HG02623 (cell line): ENCODE results near the gene COX11.

Experiments used
- ATAC-seq: cut with Tn5 transposase; IDR thresholded peaks from one replicate; pipeline ENCODE4 v1.9.1; 2021; ENCODE audit warnings: moderate library complexity; ENCODE audit not compliant: unreplicated experiment

COX11 gene

DNA sequence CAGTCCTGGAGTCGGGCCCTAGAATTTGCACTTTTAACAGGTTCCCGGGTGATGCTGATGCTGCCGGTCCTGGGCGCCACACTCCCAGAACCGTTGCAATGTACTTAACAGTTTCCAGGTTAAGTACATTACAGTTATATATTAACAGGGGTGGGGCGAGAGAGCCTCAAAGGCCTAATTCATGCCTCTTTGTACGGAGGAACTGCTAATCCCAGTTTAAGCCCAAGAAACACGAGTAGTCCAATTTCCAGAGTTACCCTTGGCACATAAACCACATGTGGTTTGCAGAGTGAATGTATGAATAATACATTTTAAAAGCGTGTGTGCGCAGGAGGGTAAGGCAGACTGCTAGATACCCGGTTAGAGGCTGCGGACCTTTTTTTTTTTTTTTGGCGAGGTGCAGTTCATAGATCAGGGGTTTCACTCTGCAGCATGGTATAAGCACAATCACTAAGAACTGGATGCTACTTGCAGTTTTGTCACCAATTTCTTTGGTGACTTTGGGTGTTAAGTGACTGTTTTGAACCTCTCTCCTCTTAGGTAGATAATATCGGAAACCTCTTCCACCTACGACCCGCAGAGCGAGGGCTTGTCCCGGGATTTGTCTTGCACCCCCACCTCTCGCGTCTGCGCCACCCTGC is 713 bp downstream of the COX11 start:
- ATAC-seq, result peak; percentile 9

DNA sequence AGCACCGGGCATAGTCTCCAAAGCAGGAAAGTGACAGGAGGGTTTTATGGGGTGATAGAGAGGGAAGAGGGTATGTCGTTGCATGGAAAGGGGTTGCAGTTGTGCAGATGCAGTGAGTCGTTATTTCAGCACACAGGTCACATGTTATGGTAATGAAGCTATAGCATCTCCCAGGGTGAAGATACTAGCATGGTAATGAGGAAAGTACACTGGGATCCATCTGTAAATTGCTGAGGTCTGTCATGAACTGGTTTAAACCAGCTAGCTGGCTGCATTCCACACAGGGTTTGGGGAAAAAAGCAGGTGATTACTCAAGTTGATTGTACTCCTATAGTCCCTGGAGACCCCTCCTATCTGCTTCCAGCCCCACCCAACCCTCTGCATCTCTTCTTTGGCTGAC is 11.7 kb downstream of the COX11 start:
- ATAC-seq, result no peak

DNA sequence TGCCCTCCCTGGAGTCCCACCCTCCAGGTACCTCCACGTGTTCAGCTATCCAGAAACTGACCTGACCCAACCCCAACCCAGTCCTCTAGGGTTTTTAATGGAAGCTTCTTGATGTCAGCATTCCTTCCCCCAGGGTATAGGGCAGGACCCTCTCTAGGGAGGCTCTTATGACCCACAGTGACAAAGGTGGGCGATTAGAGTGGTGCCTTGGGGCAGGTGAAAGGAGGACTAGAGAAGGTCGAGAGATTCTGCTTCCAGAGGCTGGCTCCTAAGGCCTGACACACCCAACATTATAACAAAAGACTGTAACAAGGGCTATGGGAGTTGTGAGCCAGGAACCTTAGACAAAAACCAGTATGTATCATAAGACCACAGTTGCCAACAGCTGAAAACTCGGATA is 17.2 kb downstream of the COX11 start:
- no peak for ATAC-seq

DNA sequence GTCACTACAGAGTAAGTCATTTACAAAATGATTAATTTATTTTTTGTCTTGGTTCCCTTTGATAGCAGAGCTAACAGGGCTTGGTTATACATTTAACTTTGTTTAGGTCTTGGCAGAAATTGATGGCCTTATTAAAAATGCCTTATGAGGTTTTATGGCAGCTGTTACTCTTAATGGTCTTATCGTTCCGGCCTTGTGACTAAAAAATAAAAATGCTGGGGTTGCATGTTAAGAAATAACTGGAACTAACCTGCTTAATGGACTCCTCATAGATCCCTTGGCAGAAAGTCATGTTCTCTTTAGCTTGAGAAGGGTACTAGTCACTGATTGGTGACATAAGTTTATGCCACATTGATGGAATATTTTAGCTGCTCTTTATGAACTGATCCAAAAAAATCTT is 18.3 kb downstream of the COX11 start:
- ATAC-seq, result no peak

DNA sequence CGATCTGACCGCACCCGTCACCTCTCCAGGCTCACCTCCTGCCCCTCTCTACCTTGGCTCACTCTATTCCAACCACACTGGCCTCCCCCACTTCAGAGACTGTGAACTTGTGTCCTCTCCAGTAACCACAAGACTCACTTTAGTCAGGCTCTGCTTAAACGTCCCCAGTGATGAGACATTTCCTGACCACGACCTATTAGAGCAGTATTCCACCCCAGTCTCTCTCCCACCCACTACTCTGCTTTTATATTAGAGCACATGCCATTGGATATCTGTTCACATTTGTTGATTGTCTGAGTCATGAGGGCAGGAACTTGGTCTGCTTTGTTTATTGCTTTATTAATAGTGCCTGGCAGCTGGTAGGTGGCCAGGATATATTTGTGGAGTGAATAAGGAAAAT is 20.1 kb downstream of the COX11 start:
- ATAC-seq, result peak; percentile 50

DNA sequence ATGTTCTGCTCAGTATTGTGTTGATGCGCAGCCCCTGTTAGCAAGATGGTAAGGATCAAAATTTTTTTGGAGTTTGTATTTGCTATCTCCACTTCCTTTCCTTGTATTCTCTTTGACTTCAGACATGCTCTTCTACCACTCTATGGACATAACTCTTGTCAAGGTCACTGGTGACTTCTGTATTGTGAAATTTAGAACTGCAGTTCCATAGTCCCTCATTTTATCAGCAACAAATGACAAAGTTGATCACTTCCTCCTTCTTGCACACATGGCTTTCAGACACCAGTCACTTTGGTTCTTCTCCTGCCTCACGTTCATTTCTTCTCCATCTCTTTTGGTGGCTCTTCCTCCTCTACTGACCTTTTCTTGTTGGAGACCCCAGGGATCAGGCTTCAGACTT is 21.1 kb downstream of the COX11 start:
- no peak for ATAC-seq

DNA sequence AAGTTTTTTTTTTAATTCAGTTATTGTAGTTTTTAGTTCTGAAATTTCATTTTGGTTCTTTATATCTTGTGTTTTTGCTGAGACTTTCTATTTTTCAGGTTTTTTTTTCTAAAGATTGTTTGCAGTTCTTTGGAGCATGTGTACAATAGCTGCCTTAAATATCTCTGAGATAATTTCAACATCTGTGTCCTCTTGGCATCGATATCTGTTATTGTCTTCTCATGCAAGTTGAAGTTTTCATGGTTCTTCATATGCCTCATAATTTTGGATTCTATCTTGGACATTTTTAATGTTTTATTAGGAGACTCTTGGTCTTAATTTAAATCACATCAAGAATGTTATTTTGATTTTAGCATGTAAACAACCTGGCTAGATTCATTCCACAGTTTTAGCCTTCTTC is 22.8 kb downstream of the COX11 start:
- no peak for ATAC-seq

DNA sequence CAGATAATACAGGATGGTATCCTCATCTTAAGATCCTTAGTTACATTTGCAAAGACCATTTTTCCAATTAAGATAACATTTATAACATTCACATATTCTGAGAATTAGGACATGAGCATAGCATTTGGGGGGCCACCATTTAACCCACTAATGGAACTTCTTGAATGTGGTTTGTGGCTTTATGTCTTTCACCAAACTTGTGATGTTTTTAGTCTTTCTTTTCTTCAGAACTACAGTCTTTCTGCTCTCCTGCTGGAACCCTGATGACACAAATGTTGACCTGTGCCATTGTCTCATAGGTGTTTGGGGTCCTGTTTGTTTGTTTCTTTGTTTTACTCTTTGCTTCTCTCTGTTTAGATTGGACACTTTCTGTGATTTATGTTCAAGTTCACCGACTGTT is 23.2 kb downstream of the COX11 start:
- no peak for ATAC-seq

DNA sequence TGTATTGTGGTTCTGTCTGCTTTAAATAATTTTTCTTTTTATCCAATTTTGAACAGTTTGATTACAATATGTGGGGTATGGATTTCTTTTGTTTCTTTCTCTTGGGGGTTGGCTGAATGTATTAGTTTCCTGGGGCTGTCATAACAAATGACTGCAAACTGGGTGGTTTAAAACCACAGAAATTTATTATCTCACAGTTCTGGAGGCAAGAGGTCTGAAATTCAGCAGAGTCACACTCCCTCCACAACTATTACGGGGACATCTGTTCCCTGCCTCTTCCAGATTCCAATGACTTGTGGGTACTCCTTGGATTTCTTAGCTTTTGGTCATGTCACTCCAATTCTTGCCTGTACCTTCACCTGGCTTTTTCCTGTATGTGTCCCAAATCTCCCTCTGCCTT is 23.7 kb downstream of the COX11 start:
- ATAC-seq, result no peak

DNA sequence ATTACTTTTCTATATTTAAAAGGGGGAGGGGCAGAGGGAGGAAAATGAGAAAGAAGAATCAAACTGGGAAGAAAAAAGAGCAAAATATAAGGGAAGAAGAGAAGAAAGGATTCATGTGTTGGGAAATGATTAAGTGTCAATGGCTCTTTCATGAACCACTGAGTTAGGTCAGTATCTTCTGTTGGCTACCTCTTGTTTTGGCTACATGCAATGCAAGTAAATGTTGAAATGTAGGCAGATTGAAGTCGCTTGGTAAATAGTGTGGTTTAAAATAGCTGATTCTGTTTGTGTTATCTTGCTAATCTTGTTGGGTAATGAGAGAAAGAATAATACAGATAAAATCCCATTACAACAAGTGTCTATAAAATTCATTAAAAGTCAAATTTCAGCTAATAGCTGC is 27.2 kb downstream of the COX11 start:
- ATAC-seq, result no peak

DNA sequence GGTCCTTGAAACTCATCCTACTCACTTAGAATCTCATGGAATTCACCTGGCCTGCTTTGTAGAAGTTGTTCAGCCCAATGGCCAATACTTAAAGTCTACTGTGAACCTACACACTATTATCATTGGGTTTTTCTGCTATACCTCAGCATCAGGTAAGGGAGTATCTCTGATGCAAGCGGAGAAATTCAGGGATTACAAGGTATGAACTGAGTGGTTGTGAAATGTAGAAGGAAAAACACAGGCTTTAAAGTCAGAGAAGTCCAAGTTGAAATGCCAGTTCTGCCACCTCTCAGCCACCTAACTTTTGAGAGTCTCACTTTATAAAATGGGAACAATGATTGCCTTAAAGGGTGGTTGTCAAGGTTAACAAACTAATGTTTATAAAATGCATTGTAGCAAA is 31.0 kb downstream of the COX11 start:
- no peak for ATAC-seq

DNA sequence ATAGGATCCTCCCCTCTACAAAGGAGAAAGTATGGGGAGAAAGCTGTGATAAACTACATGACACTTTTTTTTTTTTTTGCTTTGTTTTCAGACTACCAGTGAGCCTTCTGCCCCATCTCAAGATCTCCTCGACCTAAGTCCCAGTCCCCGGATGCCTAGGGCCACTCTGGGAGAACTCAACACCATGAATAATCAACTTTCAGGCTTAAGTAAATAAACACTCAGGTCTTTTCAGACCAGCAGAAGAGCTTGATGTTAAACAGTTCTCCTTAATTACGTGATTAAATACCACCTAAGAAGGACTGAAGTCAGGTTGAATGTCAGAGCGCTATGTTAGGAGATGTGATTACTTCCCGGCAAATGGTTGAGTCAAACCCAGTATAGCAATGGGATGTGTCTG is 31.4 kb downstream of the COX11 start:
- no peak for ATAC-seq

DNA sequence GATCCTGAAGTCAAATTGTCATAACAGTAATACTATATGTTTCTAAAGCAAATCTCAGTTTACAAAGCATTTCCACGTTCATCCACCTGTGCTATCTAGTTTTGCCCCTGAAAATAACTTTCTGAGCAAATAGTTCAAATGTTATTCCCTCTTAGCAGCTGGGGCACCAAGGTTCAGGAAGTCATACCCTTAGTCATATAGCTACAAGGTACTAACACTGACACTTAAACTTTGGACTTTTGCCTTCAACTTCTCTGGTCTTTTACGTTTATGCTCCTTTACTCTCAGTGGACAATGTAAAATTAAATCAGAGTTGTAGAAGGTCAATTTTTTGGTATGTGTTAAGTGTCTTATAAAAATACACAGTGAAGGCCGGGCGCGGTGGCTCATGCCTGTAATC is 33.0 kb downstream of the COX11 start:
- ATAC-seq, result no peak

DNA sequence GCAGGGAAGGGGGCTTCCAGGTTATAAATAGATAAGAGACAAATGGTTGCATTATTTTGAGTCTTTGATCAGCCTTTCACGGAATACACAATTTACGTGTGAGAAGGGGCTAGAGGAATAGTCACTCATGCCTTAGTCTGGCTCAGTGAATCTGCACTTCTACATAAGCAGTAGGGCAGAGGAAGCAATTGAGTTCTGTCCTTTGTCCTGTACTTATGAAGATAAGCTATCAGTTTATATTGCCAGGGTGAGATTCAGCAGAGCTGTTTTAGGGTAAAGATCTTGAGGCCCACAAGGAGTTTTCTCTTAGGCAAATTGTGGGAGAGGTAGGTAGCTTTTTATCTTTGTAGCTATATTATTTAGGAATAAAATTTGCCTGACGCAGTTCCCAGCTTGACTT is 34.5 kb downstream of the COX11 start:
- no peak for ATAC-seq

DNA sequence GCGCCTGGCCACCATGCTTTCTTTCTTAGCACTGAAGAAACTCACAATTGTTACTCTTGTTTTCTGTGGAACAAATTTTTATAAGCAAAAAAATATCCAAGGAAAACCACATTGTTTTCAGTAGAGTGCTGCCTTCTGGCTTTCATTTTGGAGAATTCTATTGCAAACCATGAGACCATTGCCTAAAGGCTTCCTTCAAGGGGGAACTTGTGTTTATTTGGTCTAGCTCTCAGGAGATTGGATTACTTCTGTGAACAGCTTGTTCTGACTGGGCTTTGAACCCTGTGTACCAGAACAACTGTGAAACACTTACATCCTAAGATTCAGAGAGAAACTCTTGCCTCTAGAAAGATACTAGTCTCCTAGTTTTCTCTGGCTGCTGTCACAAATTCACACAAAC is 35.7 kb downstream of the COX11 start:
- no peak for ATAC-seq

DNA sequence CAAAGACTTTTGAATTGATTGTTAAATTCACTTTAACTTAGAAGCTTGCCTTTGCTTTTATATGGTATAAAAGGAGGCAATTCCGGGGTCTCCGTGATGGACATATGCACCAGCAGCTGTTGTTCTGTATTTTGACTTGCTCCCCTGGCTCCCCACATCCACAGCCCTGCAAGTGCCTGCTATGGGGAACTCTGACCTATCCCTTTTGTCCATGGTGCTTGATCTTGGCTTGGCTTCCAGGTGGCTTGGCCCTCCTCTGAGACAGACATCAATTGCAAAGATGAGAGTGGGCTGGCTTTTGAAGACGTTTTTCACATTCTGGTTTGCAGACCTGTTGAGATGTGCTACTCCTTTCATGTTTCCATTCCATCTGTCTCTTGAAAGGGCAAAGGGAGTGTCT is 40.9 kb downstream of the COX11 start:
- no peak for ATAC-seq

DNA sequence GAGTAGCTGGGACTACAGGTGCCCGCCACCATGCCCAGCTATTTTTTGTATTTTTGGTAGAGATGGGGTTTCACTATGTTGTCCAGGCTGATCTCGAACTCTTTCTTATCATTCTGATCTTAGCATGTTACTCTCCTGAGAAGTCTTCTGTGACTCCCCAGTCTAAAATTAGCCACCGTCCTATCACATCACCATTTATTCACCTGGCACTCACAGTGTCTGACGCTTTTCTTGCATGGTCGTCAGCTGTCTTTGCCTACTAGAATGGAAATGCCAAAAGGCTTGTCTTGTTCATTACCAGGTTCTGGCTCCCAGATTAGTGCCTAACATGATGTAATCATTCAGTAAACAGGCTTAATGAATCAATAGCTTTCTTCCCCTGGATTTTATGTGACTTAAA is 44.0 kb downstream of the COX11 start:
- no peak for ATAC-seq

DNA sequence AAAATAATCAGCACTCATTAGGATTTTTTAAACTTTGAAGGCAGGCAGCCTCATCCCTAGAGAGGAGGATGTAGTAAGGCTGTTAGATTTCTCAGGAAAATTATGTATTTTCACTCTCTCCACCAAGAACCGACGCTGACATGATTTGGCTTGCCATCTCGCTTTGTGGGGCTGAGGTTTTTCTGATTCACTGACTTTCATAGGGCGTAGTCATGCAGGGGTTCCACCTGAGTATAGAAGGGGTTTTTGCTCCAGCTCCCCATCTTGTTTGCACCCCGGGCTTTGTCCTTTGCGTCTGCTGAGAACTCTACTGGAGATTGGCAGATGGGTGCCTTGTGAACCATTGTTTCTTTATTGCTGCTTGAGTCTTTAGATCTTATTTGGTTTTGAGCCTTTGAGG is 47.6 kb downstream of the COX11 start:
- no peak for ATAC-seq

DNA sequence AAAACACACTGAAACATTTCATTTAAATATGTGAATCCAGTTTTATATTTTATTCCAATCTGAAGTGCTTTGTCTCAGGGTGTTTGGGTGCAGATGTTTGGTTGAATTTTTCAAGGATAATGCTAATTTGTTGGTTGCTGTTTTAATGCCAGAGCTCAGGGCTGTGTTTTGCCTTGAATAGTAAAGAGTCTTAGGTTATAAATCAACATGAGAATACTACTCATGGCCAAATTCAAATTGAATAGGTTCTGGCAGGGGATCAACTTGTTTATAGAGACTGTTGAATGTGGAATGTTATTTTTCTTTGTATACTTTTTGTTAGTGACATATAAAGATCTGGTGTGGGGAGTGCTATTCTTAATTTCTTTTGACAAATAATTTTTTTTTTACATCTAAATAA is 49.0 kb downstream of the COX11 start:
- ATAC-seq, result no peak

DNA sequence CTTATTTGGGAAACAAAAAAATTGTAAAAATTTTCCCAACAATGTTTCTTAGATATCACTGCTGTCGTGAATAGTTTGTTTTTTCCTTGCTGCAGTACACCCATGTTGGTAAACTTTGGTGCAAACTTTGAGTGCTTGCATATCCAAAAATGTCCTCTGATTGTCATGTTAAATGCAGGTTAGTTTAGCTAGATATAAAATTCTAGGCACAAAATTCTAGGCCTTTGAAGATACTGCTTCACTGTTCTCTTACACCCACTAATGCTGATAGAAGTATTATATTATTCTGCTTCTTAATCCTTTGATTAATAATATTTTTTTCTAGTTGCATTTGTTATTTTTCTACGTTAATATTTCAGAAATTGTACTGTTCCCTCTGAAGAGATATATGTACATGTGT is 51.7 kb downstream of the COX11 start:
- no peak for ATAC-seq
